Epithelial cell of proximal tubule (primary cell): Measurements from ENCODE around the gene FAS. TPM values are rescaled to one million over a fixed set of nuclear protein-coding genes. Genes with fewer than 3 reads are reported as not detected.

Experiments used
- DNase-seq: peaks from one replicate; pipeline ENCODE4 v3.0.0-alpha.2; 2011; ENCODE audit warnings: low read depth
- H3K4me3 ChIP-seq: 2 replicates; pipeline ENCODE4 v1.5.1; 2011; ENCODE audit warnings: low read depth, mild to moderate bottlenecking, low read length
- CTCF ChIP-seq: conservative IDR thresholded peaks from 2 replicates; pipeline ENCODE4 v1.5.1; 2012; ENCODE audit warnings: low read depth, mild to moderate bottlenecking, low read length
- total RNA-seq: library from RNA; depleted of rRNA; stranded (reverse); fragments of >200 nt; gene quantifications from 2 replicates; pipeline ENCODE4 v1.2.3, GENCODE V29; 2015

Gene FAS
- total RNA-seq, 1 donor from 2014 or later: 52.5 TPM

GRCh38 chr10:89029785-89030437 is 39.3 kb downstream of the FAS start:
- TF ChIP-seq CTCF: peak; percentile 87
- no peak overlapping the region for H3K4me3 ChIP-seq
- no peak for DNase-seq

- no peak overlapping the region for H3K4me3 ChIP-seq
- DNase-seq: no peak
- no peak for TF ChIP-seq CTCF
Measured at GRCh38 chr10:89030791-89031190, 40.2 kb downstream of the FAS start.

GRCh38 chr10:89032141-89032891 is 41.7 kb downstream of the FAS start:
- peak; percentile 87 for DNase-seq
- TF ChIP-seq CTCF: no peak
- H3K4me3 ChIP-seq: peak overlapping the region; percentile 19

GRCh38 chr10:89035461-89035860 is 44.9 kb downstream of the FAS start:
- H3K4me3 ChIP-seq: no peak overlapping the region
- DNase-seq: no peak
- TF ChIP-seq CTCF: no peak

GRCh38 chr10:89037096-89037495 is 46.5 kb downstream of the FAS start:
- H3K4me3 ChIP-seq: no peak overlapping the region
- DNase-seq: no peak
- no peak for TF ChIP-seq CTCF

GRCh38 chr10:89042562-89042961 is 52.0 kb downstream of the FAS start:
- no peak for TF ChIP-seq CTCF
- no peak overlapping the region for H3K4me3 ChIP-seq
- DNase-seq: no peak
